Measurements from ENCODE around the gene ROPN1L.
"Not testable (repeated sequence)": the region's sequence is repeated elsewhere in the genome, so short reads cannot be mapped to it uniquely, and the experiment has no call there.

ROPN1L gene

DNA sequence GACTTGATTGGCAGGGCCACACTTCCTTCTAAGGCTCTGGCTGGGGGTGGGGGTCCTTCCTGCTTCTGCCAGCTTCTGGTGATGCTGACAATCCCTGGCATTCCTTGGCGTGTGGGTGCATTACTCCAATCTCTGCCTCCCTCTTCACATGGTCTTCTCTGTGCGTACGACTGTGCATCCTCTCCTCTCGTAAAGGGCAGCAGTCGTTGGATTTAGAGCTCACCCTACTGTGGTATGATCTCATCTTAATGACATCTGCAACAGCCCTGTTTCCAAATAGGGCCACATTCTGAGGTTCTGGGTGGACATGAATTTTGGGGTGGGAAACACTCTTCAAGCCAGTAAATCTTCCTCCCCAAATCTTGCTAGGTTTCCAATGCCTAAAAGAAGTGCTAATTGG is 36.8 kb downstream of the ROPN1L start:
- no peak for DNase-seq (ENCODE audit: low read depth in 2 of 2)

DNA sequence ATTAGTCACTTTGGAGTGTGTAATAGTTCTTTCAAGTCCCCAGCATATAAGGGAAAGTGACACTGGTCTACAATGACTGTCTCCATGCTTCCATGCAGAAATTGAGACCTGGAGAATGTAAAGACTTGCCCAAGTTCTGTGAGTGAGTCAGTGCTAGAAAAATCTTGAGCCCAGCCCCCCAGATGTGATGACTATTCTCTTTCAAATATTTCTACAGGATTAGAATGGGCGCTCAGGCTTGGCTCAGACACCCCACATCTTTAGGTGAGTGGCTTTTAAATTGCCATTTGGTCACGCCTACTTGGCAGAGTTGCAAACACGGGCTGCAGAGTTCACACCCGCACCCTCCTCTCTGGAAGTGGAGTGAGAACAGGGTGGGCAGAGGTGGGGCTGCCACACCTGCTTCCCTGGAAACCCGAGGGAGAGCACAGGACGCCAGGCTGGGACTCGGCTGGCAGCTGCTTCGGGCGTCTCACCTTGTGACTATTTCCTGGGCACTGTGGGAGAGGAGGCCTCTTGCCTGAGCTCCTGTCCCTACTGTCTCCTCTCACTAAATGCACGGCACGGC is 37.6 kb downstream of the ROPN1L start:
- DNase-seq (ENCODE audit: low read depth in 2 of 2), result no peak

DNA sequence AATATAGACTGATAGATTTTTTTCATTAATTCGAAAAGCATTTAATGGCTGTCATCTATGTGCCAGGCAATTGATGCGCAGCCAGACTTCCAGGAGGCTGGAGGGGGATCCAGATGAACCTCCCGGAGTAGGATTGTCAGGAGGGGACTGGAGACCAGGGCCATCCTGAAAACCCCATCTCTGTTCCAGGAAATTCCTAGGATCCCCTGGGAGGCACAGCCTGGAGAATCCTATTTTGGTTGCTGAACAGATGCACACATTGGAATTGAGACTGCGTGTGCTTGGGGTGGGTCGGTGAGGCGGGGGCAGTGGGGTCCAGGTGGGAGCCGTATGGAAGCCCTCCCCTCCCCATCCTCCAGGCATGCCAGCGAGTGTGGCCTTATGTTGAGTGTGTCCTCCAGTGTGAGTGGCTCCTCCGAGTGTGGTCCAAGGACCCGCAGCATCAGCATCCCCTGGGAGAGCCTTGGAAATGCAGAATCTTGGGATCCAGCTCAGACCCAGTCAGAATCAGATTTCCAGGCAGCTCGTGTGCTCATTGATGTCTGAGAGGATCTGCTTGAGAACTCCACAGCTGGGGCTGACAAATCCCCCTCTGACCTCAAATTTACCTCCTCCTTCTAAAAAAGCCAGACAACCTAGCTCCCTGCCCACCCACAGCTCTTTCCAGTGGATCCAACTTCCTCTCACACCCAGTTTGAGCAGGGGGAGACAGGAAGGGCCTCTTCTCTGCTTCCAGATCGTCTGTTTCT is 38.7 kb downstream of the ROPN1L start:
- DNase-seq (ENCODE audit: low read depth in 2 of 2), result no peak

DNA sequence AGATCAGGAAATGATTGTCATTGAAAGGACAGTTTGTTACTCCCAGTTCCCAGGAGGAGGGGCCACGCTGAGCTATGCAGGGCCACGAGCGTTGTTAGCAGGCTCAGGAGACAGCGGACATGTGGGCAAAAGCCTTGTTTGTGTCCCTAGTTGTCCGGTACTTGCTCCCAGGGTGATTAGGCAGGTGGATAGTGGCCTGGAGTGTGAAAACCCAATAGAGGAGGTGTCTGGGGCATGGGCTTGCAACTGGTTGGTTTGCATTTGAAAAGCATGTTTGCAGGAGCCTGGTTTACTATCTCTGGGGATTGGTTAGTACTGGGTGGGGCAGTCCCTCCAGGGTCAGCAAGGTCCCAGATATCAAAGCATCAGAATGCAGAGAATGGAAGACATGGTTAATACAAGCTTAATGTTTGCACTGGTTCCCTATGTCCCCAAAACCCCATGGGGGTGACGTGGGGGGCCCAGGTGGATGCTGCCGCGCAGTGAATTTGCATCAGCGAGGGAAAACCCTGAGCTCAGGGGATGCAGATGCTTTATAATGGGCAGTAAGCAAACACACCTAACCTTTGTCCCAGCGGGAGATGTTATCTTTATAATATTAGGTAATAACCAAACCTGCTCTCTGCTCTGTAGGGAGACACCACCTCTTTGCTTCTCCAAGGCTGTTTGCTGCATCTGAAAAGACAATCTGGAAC is 39.7 kb downstream of the ROPN1L start:
- DNase-seq (ENCODE audit: low read depth in 2 of 2), result no peak

DNA sequence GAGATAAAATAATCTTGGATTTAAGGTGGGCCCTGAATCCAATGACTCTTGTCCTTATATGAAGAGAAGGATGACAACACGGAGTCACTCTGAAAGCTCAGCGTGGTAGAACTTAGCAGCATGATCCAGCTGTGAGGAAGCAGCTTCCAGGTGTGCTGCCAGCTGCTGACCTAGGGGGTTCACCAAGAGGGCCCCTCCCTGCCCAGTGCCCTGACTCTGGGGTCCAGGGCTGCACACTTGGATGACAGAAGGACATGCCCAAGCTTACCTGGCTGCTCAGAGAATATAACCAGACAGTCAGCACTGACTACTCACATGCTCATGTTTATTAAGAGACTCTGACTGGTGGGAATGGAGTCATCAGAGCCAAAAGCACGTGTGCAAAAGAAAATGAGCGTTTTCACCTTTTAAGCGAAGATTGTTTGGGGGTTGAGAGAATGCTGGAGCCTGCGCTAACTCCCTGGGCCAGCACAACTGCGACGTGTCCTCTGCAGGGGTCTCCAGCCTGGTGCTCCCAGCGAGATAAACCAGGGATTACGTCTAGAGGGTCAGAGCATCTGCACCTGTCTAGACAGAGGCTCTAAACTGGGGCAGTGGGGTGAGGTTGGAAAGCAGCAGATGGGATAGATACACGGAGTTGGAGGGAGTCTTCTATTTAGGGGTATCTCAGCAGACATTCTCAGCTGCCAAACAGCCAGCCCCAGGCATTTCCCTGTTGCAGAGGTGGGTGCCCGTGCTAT is 41.3 kb downstream of the ROPN1L start:
- DNase-seq (ENCODE audit: low read depth in 2 of 2), result no peak

DNA sequence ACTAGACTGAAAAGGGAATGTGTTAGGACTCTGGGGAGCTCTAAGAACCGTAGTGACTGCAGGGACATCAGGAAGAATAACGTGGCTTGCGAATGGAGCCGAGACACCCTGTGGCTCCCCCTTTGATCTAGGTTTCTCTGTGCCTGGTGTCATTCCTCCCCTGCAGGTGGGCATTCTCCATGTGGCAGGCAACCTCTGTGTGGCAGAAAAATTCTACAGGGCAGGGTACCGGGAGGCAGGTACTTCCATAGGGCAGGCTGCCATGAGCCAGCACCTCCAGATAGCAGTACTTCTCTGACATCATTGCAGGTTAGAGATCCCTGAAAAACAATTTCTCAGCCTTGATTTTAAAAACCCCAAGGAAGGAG is 43.1 kb downstream of the ROPN1L start:
- no peak for DNase-seq (ENCODE audit: low read depth in 2 of 2)

DNA sequence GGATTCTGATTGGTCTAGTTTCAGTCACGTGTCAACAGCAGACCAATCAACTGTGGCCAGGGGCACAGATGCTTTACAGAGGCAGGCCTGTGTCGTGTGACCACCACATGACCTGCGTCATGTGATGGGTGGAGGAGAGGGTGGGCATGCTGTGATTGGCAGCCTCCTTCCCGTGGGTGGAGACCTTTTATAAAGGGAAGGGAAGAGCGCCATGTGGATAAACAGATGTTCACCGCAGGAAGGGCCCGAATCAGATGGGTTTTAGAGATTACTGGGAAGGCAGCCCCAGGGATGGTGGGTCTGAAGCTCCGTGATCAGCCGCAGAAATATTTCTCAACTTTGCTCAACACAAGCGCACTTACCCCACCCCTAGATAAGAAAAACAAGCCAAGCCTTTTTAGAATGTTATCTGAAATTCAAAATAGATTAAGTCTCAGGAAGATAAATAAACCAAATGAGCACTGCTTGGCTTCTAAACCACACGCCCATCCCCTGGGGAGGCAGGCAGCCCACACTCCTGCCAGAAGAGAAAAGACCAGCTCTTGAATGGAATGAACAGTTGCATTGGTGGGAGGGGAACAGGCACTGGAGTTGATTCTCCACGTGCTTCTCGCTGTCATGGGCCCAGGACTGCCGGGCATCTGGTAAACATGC is 43.6 kb downstream of the ROPN1L start:
- DNase-seq (ENCODE audit: low read depth in 2 of 2), result no peak

DNA sequence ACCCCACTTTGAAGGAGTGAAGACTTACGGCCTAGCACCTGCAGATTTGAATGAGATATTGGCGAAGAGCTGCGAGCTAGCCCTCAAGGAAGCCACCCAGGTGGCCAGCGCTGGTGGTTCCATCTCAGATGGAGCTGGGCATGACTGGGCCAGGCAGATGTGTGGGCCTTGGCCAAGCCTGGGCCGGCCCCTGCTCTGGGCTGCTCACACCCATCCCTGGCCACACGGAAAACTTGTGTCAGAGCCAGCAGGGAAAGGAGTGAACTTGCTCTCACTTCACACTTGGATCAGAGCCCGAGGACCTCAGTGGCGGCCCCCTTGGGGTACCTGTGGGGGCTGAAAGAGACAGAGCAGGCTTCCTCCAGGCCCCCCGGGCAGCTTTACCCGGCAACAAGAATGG is 44.2 kb downstream of the ROPN1L start:
- no peak for DNase-seq (ENCODE audit: low read depth in 2 of 2)

DNA sequence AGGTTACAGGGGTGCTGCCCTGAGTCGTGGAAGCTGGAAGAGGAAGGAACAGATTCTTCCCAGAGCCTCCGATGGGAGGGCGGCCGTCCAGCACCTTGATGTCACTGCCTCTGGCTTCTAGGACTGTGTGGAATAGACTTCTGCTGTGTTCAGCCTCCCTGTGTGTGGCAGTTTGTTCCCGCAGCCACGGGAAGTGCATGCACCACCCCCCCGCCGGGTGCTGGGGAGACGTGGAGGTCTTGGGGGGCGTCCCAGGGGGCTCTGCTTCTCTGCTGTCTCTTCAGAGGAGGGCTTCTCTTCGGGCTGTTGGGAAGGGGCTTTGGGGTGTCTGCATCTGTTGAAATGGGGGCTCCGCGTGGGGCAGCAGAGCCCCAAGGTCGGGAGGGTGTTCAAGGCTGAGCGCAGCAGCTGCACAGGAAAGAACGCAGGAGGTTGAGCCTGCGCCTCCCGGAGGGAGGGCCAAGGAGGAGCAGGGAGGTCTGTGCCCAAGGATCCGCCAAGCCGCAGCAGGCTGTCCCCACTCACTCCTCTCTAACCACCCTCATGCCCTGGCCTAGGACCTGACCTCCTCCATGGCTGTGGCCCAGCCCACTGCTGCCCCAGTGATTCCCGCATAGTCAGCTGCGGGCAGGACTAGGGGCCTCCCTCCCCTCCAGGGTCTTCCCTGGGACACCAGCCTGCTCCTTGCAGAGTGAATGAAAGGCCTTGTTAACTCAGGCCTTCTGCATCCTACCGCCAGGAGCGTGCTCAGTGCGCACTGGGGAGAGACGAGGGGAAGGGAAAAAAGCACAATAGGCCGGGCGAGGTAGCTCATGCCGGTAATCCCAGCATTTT is 45.0 kb downstream of the ROPN1L start:
- no peak for DNase-seq (ENCODE audit: low read depth in 2 of 2)

DNA sequence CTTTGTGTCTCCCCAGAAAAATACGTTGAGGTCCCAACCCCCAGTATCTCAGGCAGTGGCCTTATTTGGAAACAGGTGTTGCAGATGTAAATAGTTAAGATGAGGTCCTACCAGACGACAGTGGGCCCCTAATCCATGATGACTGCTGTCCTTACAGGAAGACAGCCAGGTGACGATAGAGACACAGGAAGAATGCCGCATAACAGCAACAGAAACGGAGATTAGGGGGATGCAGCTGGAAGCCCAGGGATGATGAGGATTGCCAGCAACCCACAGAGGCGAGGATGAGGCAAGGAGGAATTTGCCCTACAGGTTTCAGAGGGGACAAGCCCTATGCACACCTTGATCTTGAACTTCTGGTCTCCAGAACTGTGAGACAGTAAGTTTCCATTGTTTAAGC is 46.5 kb downstream of the ROPN1L start:
- DNase-seq (ENCODE audit: low read depth in 2 of 2), result no peak

DNA sequence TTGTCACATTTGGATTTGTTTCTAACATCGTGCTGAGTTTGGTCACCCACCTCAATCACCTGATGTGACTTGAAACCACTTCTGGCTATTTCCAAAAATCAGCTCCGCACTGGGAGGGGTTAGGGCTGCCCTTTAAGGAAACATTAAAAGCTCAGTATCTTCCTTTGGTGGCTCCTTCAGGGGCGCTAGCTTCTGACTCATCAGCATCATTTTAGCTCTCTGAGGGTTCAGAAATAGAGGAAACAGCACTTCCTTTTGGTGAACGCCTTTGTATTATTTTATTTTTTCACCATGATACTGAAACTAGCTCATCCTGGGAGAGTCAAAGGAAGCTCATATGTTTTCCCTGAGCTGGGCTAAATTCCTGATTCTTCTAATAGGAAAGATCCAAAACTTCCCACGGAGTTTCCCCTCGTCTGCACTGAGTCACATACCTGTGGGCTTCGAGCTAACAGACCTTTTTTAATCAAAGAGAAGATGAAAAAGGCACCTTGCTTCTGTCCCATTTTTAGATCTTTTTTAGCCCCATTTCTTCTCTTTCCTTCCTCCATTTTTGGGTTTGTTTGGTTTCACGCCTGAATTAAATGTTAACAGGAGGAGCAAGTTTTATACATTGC is 48.2 kb downstream of the ROPN1L start:
- no peak for DNase-seq (ENCODE audit: low read depth in 2 of 2)

DNA sequence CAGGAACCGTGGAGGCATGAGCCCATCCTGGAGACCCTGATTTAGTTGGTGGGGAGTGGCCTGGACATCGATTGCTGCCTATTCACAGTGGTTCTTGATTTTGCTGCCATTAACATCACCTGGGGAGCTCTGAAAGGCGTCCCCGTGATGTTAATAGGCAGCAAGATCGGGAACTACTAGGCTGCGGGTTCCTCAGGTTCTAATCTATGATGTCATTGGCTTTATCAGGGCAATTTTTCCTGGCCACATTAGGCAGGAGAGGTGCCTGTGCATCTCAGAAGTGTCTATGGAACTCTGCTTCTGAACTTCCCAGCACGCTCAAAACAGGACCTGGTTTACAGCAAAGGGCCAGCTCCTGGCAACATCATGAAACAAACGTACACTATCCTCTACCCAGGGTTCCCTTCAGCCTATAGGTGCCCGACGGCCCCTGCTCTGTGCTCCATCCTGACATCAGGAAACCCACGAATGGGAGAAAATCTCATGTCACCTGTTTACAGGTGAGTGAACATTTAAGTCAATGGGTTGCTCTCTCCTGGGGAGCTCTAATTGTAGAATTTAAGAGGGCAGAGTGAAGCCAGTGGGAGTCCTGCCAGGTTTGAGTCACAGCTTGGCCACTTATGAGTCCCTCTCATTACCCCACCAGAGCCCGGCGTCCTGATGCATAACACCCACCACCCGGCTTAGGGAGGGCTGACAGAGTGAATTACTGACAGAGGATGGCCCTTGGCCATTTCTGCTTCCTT is 49.4 kb downstream of the ROPN1L start:
- no peak for DNase-seq (ENCODE audit: low read depth in 2 of 2)

DNA sequence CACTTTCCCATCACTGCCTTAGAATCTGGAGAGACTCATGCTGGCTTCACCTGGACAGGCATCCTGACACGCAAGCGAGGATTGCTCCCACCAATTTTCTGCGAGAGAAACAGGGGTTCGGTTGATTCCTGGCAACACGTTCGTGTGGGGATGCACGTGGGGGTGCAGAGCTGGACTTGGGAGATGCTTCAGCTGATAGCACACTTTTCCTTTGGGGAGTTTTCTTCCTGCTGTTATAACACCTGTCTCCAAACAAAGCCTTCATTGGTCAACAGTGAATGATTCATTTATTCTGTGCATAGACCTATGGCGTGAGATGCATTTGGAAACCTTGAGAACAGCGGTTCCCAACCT is 50.0 kb downstream of the ROPN1L start:
- no peak for DNase-seq (ENCODE audit: low read depth in 2 of 2)

DNA sequence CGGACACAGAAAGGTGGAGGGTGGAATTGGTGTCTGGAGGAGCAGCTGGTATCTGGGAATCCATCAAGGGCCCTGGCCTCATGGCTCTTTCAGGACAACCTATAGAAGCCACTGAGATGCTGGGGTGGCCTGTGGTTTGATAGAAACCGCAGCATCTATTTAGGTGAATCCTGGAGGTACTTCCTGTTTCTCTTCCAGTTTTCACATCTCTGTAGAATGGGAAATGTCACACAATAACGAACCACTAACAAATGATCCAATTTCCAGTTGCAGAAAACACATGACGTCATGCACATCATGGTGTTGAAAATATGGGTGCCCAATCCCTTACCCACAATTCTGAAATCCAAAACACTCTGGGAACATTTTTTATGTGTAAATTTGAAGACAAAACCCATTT is 52.2 kb downstream of the ROPN1L start:
- no peak for DNase-seq (ENCODE audit: low read depth in 2 of 2)

DNA sequence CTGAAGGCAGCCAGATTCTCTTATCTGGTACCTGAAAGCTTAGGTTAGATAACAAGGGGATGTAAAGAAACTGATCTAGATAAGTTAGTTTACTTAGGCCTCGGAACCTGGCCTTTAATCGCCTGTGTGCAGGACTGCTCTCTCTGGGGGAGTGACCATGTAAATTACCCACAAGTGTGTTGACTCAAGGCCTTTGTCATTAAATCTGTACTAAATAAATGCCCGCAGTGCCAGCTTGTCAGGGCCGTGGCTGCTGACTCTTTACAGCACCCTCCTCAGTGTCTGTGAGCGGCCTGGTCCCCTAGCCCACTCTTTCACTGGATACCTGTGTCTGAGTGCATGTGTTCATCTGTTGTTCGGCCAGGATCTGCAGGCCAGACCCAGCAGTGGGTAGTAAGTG is 52.8 kb downstream of the ROPN1L start:
- DNase-seq (ENCODE audit: low read depth in 2 of 2), result not testable (repeated sequence)

DNA sequence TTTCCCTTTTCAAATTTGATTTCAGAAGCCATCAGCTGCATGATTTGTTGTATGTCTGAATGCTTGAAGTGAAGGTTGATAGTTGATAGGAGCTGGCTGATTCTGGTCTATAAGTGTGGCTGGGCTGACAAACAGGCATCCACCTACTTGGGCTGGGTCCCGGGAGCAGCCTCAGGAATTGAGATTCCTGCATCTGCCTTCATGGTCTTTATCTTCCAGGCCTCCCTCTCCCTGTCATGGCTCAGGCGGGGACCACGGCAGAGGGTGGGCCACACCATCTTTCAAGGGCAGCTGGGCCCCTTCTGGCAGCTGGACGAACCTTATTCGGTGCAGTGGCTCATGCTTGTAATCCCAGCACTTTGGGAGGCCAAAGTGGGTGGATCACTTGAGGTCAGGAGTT is 55.9 kb downstream of the ROPN1L start:
- DNase-seq (ENCODE audit: low read depth in 2 of 2), result no peak

DNA sequence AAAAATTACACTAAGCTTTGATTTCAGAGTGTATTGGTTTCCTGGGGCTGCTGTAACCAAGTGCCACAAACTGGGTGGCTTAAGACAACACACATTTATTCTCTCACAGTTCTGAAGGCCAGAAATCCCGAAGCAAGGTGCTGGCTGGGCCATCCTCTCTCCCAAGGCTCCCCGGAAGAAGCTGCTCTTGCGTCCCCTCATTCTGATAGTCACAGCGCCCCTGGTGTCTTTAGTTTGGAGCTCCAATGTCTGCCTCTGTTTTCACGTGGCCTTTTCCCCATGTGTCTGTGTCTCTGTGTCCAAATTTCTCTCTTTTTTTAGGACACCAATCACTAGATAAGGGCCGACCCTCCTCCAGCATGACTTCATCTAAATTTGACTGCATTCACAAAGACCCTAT is 56.7 kb downstream of the ROPN1L start:
- no peak for DNase-seq (ENCODE audit: low read depth in 2 of 2)

DNA sequence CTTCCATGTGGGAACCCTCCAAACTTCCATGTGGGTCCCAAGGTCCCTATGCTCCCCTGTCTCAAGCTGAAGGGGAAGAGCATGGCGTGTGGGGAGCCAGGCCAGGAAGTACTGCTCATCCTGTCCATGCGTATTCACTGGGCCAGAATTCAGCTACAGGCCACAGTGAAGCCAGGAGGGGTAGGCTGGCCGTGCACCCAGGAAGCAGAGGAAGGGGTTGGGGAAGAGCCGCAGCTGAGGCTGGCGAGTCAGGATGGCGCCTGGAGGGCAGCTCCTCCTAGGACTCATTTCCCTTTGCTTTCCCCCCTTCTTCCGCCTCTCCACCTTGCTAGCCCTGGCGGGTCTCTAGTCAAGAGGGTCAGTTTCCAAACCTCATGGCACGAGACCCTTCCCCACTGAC is 57.4 kb downstream of the ROPN1L start:
- no peak for DNase-seq (ENCODE audit: low read depth in 2 of 2)

DNA sequence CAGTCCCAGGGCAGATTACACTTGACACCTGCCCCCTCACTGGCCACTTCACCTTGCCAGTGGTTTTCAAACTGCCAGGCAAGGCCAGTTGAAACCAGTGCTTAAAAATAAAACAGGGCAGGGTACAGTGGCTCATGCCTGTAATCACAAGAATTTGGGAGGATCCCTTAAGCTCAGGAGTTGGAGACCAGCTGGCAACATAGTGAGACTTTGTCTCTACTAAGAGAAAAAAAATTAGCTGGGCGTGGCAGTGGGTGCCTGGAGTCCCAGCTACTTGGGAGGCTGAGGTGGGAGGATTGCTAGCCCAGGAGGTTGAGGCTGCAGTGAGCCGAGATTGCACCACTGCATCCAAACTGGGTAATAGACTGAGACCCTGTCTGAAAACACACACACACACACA is 58.1 kb downstream of the ROPN1L start:
- no peak for DNase-seq (ENCODE audit: low read depth in 2 of 2)

DNA sequence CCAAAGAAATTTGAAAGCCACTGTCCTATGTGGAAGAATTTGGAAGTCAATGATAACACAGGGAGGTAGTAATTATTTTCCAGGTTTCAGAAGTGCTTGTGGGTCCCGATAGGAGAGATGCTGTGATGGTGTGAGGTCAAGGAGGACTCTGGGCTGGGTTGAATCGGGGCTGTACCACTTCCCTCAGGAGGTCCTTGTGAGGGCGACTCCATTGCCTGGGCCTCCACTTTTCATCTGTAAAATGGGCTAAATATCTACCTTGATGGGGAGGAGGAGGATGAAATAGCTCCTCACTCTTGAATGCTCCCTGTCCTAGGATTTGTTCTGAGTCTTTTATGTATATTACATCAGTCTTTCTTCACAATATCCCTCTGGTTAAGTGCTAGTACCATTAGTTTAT is 59.0 kb downstream of the ROPN1L start:
- no peak for DNase-seq (ENCODE audit: low read depth in 2 of 2)

Measured in stimulated activated CD8-positive, alpha-beta memory T cell treated with anti-CD3 and anti-CD28 coated beads, Interleukin-7, amount 100 ng/mL, for 1 hour (primary cell).